Tibial artery (tissue), 4 donors: Measurements from ENCODE around the gene TSPAN32.
"Not testable (repeated sequence)": the region's sequence is repeated elsewhere in the genome, so short reads cannot be mapped to it uniquely, and the experiment has no call there.

Experiments used
- DNase-seq, 2 donors: peaks; one replicate each; pipeline ENCODE4 v3.0.0-alpha.2; 2019
- H3K27ac ChIP-seq, 2 donors: fragments of 200-600 bp; sonication (generic) in 1 of 2; 1 replicate in 1 of 2; 2 replicates in 1 of 2; pipeline ENCODE4 v1.5.1; 2018 to 2019; ENCODE audit warnings: mild to moderate bottlenecking in 1 of 2
- H3K27me3 ChIP-seq, 2 donors: fragments of 200-600 bp; sonication (generic) in 1 of 2; one replicate each; pipeline versions ENCODE4 v1.5.1 to v1.6.0; 2016 to 2019
- H3K36me3 ChIP-seq, 3 donors: fragments of 200-600 bp; sonication (generic) in 2 of 3; one replicate each; pipeline ENCODE4 v1.5.1; 2016 to 2019; ENCODE audit warnings: mild to moderate bottlenecking in 2 of 3
- H3K4me1 ChIP-seq, 4 donors: fragments of 200-600 bp; sonication (generic) in 2 of 4; 1 replicate in 3 of 4; 2 replicates in 1 of 4; pipeline ENCODE4 v1.5.1; 2016 to 2019
- H3K4me3 ChIP-seq, 2 donors: fragments of 200-600 bp; sonication (generic) in 1 of 2; 1 replicate in 1 of 2; 2 replicates in 1 of 2; pipeline ENCODE4 v1.5.1; 2018 to 2019; ENCODE audit warnings: mild to moderate bottlenecking in 2 of 2
- H3K9me3 ChIP-seq, 3 donors: fragments of 200-600 bp; sonication (generic) in 1 of 3; one replicate each; pipeline ENCODE4 v1.5.1; 2016 to 2019
- CTCF ChIP-seq, 2 experiments: fragments of 200-600 bp in 1 of 2; fragments of 450-650 bp in 1 of 2; IDR thresholded peaks; one replicate each; pipeline ENCODE4 v1.5.1; 2017 to 2019; ENCODE audit warnings: antibody characterized with exemption in 2 of 2, mild to moderate bottlenecking in 1 of 2, moderate library complexity in 1 of 2
- intact Hi-C: fragments of 100-400 bp; cut with DNase I; formaldehyde crosslinking; loops from one replicate; pipeline ENCODE4 v1.15.0; 2023; ENCODE audit warnings: low total_unique reads

Gene TSPAN32

GRCh38 chr11:2362414-2362813, 60.6 kb downstream of the TSPAN32 start:
- no peaks in the 10 kb centered on the region for H3K27me3 ChIP-seq
- H3K36me3 ChIP-seq = no peaks in the 10 kb centered on the region
- DNase-seq = no peak
- TF ChIP-seq CTCF (IDR thresholded peaks at IDR 0.05) = no peak
- H3K4me1 ChIP-seq = peaks cover 0 to 21% (median 13%) of the 10 kb centered on the region in 4 donors
- no peak overlapping the region for H3K4me3 ChIP-seq
- intact Hi-C loops = no loop called here
- H3K9me3 ChIP-seq = no peaks in the 10 kb centered on the region
- H3K27ac ChIP-seq = no peak overlapping the region

- Histone ChIP-seq H3K4me1 (peaks cover 0 to 22% (median 16%) of the 10 kb centered on the region in 4 donors), H3K4me3 (no peak overlapping the region), H3K27me3 (no peaks in the 10 kb centered on the region), H3K9me3 (no peaks in the 10 kb centered on the region), H3K27ac (no peak overlapping the region), H3K36me3 (no peaks in the 10 kb centered on the region)
- no peak for DNase-seq
- TF ChIP-seq CTCF (IDR thresholded peaks at IDR 0.05) = no peak
- intact Hi-C loops = no loop called here
These were observed 61.3 kb downstream of the TSPAN32 start for GRCh38 chr11:2363130-2363529.

GRCh38 chr11:2363577-2364370, 62.0 kb downstream of the TSPAN32 start:
- DNase-seq = no peak
- H3K4me1 ChIP-seq = peaks cover 0 to 22% (median 16%) of the 10 kb centered on the region in 4 donors
- TF ChIP-seq CTCF (IDR thresholded peaks at IDR 0.05) = no peak
- no peaks in the 10 kb centered on the region for H3K9me3 ChIP-seq
- no peaks in the 10 kb centered on the region for H3K36me3 ChIP-seq
- intact Hi-C loops = no loop called here
- H3K27me3 ChIP-seq = no peaks in the 10 kb centered on the region
- no peak overlapping the region for H3K27ac ChIP-seq
- H3K4me3 ChIP-seq = no peak overlapping the region

GRCh38 chr11:2364386-2364785, 62.6 kb downstream of the TSPAN32 start:
- intact Hi-C loops, H3K27me3 ChIP-seq, H3K9me3 ChIP-seq, H3K4me3 ChIP-seq, H3K27ac ChIP-seq, H3K36me3 ChIP-seq: not testable (repeated sequence)
- H3K4me1 ChIP-seq = peaks cover 0 to 22% (median 16%) of the 10 kb centered on the region in 4 donors
- DNase-seq = peak in 1 of 2 donors; percentile 11

- intact Hi-C loops = no loop called here
- Histone ChIP-seq H3K27ac (no peak overlapping the region), H3K4me1 (peaks cover 0 to 22% (median 16%) of the 10 kb centered on the region in 4 donors), H3K27me3 (no peaks in the 10 kb centered on the region), H3K9me3 (no peaks in the 10 kb centered on the region), H3K36me3 (no peaks in the 10 kb centered on the region), H3K4me3 (peak overlapping the region in 1 of 2 donors; percentile 26)
- no peak for TF ChIP-seq CTCF (IDR thresholded peaks at IDR 0.05)
- no peak for DNase-seq
These were observed 63.9 kb downstream of the TSPAN32 start for GRCh38 chr11:2365571-2366210.

- TF ChIP-seq CTCF (IDR thresholded peaks at IDR 0.05) = no peak
- Histone ChIP-seq H3K27ac (no peak overlapping the region), H3K4me1 (peaks cover 0 to 22% (median 16%) of the 10 kb centered on the region in 4 donors), H3K9me3 (no peaks in the 10 kb centered on the region), H3K36me3 (no peaks in the 10 kb centered on the region), H3K27me3 (no peaks in the 10 kb centered on the region), H3K4me3 (peak overlapping the region in 1 of 2 donors; percentile 26)
- intact Hi-C loops = no loop called here
- DNase-seq = no peak
These were observed 64.5 kb downstream of the TSPAN32 start for GRCh38 chr11:2366276-2366675.
